BLaER1 (cell line): ENCODE data around the gene PSMB8.

ENCODE experiments used
- H3K27ac ChIP-seq: shearing (Covaris generic); formaldehyde crosslinking; 2 replicates; pipeline ENCODE4 v1.8.1; 2022
- H3K27me3 ChIP-seq: shearing (Covaris generic); formaldehyde crosslinking; 2 replicates; pipeline ENCODE4 v1.8.1; 2022
- H3K36me3 ChIP-seq: shearing (Covaris generic); formaldehyde crosslinking; 2 replicates; pipeline ENCODE4 v1.8.1; 2022
- H3K4me1 ChIP-seq: shearing (Covaris generic); formaldehyde crosslinking; 2 replicates; pipeline ENCODE4 v1.8.1; 2022
- H3K4me2 ChIP-seq: shearing (Covaris generic); formaldehyde crosslinking; 2 replicates; pipeline ENCODE4 v1.8.1; 2022
- H3K4me3 ChIP-seq: shearing (Covaris generic); formaldehyde crosslinking; 2 replicates; pipeline ENCODE4 v1.8.1; 2022
- H3K9ac ChIP-seq: shearing (Covaris generic); formaldehyde crosslinking; 2 replicates; pipeline ENCODE4 v1.8.1; 2022
- H3K9me3 ChIP-seq: shearing (Covaris generic); formaldehyde crosslinking; 2 replicates; pipeline ENCODE4 v1.8.1; 2022
- H4K20me1 ChIP-seq: shearing (Covaris generic); formaldehyde crosslinking; 2 replicates; pipeline ENCODE4 v1.8.1; 2022
- Cebpa-rat ChIP-seq: shearing (Covaris generic); IDR thresholded peaks from 2 replicates; pipeline ENCODE4 v1.8.1; 2022

Gene PSMB8

DNA sequence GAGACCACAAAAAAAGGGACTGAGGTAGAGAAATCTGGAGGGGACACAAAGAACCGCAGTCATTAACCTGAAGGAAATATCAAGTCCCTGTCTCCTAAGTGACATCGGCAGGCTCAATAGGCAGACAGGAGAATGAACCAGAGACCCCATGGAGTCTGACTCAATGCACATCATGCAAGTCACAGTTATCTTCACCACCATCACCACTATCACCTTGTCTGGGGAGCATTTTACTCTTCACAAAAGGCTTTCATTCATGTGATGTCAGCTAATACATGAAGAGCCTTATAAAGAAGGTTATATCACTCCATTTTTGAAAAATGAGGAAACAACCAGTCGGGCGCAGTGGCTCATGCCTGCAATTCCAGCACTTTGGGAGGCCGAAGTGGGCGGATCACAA lies 5.3 kb upstream of the PSMB8 start:
- H3K27me3 ChIP-seq, result no peaks in the 10 kb centered on the region
- H3K4me1 ChIP-seq, result peaks cover 53% of the 10 kb centered on the region
- H3K36me3 ChIP-seq, result peaks cover 58% of the 10 kb centered on the region

DNA sequence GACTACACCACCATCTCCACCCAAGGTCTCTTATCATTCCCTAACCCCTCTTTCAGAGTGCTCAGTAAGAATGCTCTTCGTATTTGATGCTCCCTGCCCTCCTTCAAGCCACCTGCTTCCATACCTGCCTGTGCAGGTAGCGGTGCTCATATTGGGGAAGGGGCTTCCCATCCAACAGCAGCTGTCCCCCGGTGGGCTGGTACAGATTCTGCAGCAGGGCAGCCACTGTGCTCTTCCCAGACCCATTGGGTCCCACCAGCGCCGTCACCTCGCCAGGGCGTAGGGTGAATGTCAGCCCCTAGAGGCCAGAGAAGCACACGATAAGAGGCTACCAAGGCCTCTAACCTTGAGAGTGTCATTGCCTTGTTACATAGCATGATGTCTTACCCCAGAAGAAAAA lies 3.9 kb upstream of the PSMB8 start:
- peaks cover 58% of the 10 kb centered on the region for H3K36me3 ChIP-seq
- no peaks in the 10 kb centered on the region; the same call in 1 of the 2 replicates for H3K9me3 ChIP-seq
- H3K4me3 ChIP-seq, result no peak overlapping the region
- no peaks in the 10 kb centered on the region for H3K27me3 ChIP-seq
- no peaks in the 10 kb centered on the region; the same call in 1 of the 2 replicates for H4K20me1 ChIP-seq
- no peak for TF ChIP-seq Cebpa-rat
- peaks cover 59% of the 10 kb centered on the region for H3K4me1 ChIP-seq
- H3K9ac ChIP-seq, result no peak overlapping the region
- no peak overlapping the region for H3K4me2 ChIP-seq
- no peak overlapping the region for H3K27ac ChIP-seq

More for the DNA sequence above, 5.3 kb upstream of the PSMB8 start:
- Histone ChIP-seq H3K9me3 (no peaks in the 10 kb centered on the region; the same call in 1 of the 2 replicates), H4K20me1 (no peaks in the 10 kb centered on the region; the same call in 1 of the 2 replicates), H3K27ac (no peak overlapping the region), H3K4me2 (no peak overlapping the region), H3K4me3 (no peak overlapping the region), H3K9ac (no peak overlapping the region)
- no peak for TF ChIP-seq Cebpa-rat

DNA sequence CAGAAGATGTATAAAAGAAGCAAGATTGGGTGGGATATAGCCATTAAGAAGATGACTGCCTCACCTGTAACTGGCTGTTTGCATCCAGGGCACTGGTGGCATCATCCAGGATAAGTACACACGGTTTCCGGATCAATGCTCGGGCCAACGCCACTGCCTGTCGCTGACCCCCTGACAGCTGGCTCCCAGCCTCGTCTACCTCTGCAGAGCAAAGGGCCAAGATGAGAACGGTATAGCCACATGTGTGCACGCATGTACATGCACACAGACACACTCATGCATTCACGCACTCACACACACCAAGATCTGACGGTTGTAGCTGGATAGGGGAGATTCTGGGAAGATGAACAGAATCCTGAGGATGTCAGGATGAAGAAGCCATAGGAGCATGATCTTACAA lies 3.2 kb upstream of the PSMB8 start:
- no peaks in the 10 kb centered on the region; the same call in 1 of the 2 replicates for H3K9me3 ChIP-seq
- H3K9ac ChIP-seq, result no peak overlapping the region; the same call in 1 of the 2 replicates
- H3K4me2 ChIP-seq, result peak overlapping the region; percentile 94
- H3K27ac ChIP-seq, result peak overlapping the region; percentile 97; the same call in 1 of the 2 replicates
- peaks cover 60% of the 10 kb centered on the region for H3K4me1 ChIP-seq
- no peak for TF ChIP-seq Cebpa-rat
- H3K27me3 ChIP-seq, result no peaks in the 10 kb centered on the region
- no peak overlapping the region for H3K4me3 ChIP-seq
- H4K20me1 ChIP-seq, result no peaks in the 10 kb centered on the region; the same call in 1 of the 2 replicates
- H3K36me3 ChIP-seq, result peaks cover 65% of the 10 kb centered on the region

DNA sequence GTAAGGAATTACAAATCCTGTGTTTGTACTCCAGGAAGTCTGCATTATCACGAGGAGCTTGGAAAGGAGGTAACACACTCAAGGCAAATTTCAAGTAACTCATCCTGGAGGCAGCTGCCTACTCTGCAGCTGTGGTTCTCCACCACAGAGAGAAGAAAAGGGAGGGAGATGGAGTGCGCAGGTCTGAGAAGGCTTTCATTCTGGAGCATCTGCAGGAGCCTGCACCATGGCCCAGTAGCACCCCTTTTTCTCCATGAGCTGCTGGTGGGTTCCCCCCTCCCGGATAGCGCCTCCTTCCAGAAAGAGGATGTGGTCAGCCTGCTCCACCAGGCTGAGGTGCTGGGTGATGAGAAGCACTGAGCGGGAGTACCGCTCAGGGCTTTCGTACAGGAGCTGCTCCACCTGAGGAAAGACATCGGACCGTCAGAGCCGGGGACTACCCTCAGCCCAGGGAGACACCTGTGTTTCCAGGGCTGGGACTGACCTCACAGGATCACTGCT lies 1.6 kb upstream of the PSMB8 start:
- H3K4me3 ChIP-seq, result peak overlapping the region; percentile 83
- no peaks in the 10 kb centered on the region; the same call in 1 of the 2 replicates for H3K9me3 ChIP-seq
- peak overlapping the region; percentile 92 for H3K9ac ChIP-seq
- peak overlapping the region; percentile 97 for H3K27ac ChIP-seq
- H3K4me2 ChIP-seq, result peak overlapping the region; percentile 94
- peaks cover 62% of the 10 kb centered on the region for H3K4me1 ChIP-seq
- H4K20me1 ChIP-seq, result no peaks in the 10 kb centered on the region
- TF ChIP-seq Cebpa-rat, result no peak
- H3K27me3 ChIP-seq, result no peaks in the 10 kb centered on the region
- H3K36me3 ChIP-seq, result peaks cover 66% of the 10 kb centered on the region

DNA sequence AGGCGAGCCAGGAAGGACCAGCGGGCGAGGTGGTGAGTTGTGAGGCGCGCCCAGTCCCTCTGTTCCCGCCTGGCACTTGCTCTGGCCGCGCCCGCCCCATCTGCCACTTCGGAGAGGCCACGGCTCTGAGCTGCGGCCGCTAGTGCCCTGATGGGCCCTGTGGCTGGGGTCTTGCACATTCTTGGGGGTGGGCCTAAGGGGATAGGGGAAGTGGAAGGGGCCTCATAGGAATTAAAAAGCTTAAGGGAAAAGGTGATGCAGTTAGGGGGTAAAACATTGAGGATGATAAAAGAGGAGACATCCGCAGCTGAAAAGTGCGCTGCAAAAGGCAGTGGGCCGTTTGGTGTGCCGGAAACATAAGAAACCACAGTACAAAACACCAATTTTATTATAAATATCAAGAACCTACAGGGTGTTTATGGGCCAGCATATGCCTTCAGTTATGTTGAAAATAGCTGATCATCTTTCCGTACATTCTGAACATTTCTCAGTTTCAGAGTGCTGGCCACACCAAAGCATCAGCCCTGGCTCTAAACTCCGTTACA lies 1.1 kb upstream of the PSMB8 start:
- Histone ChIP-seq H3K4me3 (peak overlapping the region; percentile 83), H4K20me1 (no peaks in the 10 kb centered on the region), H3K9ac (peak overlapping the region; percentile 92), H3K4me1 (peaks cover 68% of the 10 kb centered on the region), H3K27me3 (no peaks in the 10 kb centered on the region), H3K4me2 (peak overlapping the region; percentile 94), H3K9me3 (no peaks in the 10 kb centered on the region; the same call in 1 of the 2 replicates), H3K36me3 (peaks cover 61% of the 10 kb centered on the region), H3K27ac (peak overlapping the region; percentile 97)
- no peak for TF ChIP-seq Cebpa-rat

DNA sequence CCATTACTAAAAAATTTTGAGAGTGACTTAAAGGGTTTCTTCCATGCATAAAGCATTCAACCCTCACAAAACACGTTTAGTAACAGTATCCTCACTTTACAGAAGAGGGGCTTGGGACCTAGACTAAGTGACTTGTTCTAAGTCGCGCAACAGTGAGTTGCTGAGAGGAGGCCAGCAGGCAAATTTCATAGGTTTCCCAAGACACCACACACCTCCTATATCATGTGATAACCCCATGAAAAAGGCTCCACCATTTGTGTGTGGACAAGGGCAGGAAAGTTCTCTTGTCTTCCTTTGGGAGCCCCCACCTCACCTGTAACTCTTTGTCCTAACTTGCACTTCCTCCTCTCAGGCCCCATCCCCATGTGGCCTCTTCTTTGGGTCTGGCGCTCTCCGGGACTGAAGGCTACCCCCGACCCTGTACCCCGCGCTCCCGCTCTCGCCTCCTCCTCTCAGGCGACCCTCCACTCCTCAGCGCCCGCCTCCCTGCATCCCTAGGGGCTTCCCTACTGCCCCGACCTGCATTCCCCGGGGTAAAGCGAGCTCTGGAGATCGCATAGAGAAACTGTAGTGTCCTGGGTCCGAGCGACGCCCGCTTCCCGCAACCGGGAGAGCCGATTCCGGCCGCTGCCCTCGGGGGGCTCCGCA lies 392 bp downstream of the PSMB8 start:
- no peak for TF ChIP-seq Cebpa-rat
- peak overlapping the region; percentile 92 for H3K9ac ChIP-seq
- H3K4me3 ChIP-seq, result peak overlapping the region; percentile 83
- no peaks in the 10 kb centered on the region for H4K20me1 ChIP-seq
- no peaks in the 10 kb centered on the region for H3K27me3 ChIP-seq
- H3K4me2 ChIP-seq, result peak overlapping the region; percentile 94
- H3K9me3 ChIP-seq, result no peaks in the 10 kb centered on the region; the same call in 1 of the 2 replicates
- H3K36me3 ChIP-seq, result peaks cover 47% of the 10 kb centered on the region
- peaks cover 79% of the 10 kb centered on the region for H3K4me1 ChIP-seq
- H3K27ac ChIP-seq, result peak overlapping the region; percentile 97

DNA sequence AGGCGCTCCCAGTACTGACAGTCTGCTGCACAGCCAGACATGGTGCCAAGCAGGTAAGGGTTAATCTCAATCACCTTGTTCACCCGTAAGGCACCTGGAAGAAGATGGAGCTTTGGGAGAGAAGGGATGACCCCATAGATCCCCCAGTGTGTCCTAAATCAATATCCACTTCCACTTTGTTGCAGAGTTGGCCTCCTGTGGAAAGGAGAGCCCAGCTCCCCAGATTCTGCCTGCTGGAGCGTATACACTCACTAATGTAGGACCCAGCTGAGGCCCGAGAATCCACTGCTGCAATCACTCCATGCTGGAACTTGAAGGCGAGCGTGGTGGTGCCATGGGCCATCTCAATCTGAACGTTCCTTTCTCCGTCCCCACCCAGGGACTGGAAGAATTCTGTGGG lies 1.2 kb downstream of the PSMB8 start:
- H3K27ac ChIP-seq, result peak overlapping the region; percentile 97

DNA sequence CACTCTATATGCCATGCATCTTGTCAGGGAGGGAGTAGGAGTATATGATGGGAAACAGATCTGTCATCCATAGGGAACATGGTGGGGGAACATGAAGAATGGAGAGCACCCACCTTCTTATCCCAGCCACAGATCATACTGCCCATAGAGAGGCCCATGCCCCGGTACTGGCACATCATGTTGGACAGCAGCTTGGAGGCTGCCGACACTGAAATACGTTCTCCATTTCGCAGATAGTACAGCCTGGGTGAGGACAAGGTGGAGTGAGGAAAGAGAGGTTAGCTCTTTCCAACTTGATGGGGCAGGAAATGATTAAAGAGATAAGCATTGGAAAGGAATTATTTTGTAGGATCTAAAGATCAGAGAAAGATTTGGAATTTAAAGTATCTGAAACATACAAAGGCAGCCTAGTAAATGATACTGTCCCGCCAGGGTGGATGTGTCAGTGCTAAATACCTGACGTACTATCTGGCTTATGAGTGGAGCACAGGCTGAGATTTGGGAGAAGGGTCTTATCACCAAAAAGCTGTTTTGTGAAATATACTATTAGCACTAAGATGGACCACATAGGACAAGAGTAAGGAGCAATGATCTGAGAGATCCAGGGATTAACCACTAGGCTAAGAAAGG lies 1.7 kb downstream of the PSMB8 start:
- peak overlapping the region; percentile 97; the same call in 1 of the 2 replicates for H3K27ac ChIP-seq
- peak overlapping the region; percentile 83 for H3K4me3 ChIP-seq
- H3K9ac ChIP-seq, result peak overlapping the region; percentile 92
- H3K4me1 ChIP-seq, result peaks cover 75% of the 10 kb centered on the region
- no peaks in the 10 kb centered on the region for H4K20me1 ChIP-seq
- no peaks in the 10 kb centered on the region for H3K27me3 ChIP-seq
- H3K9me3 ChIP-seq, result no peaks in the 10 kb centered on the region
- H3K36me3 ChIP-seq, result peaks cover 33% of the 10 kb centered on the region
- H3K4me2 ChIP-seq, result peak overlapping the region; percentile 94
- no peak for TF ChIP-seq Cebpa-rat

More for the DNA sequence above, 1.2 kb downstream of the PSMB8 start:
- H3K4me1 ChIP-seq, result peaks cover 74% of the 10 kb centered on the region
- peak overlapping the region; percentile 94 for H3K4me2 ChIP-seq
- H3K36me3 ChIP-seq, result peaks cover 39% of the 10 kb centered on the region
- peak overlapping the region; percentile 83 for H3K4me3 ChIP-seq
- H3K9me3 ChIP-seq, result no peaks in the 10 kb centered on the region
- H3K9ac ChIP-seq, result peak overlapping the region; percentile 92
- no peaks in the 10 kb centered on the region for H3K27me3 ChIP-seq
- no peak for TF ChIP-seq Cebpa-rat
- H4K20me1 ChIP-seq, result no peaks in the 10 kb centered on the region

DNA sequence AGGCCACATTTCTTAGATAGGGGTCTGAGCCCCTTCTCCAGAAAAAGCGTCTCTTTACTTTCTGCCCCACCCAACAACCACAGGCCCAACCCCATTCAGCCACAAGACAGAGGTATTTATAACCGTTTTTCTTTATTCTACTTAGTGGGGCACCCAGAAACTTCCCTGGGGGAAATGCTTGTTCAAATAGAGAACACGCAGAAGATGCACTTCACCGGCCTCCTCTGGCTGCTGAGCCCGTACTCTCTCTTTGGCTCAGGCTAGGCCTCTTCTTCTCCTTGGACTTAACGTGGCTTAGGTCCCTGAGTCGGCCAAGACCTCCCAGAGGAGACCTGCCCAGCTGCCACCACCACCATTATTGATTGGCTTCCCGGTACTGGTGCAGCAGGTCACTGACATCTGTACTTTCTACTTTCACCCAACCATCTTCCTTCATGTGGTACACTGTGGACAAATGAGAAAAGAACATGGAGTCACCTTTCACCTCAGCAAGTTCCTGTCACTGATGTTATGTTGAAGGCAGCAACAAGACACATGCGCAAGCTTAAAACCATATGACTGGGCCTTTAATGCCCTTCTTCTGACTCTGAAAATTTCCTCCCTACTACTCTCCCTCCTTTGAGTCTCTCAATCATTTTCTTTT lies 3.1 kb downstream of the PSMB8 start:
- no peak overlapping the region for H3K4me3 ChIP-seq
- H3K4me2 ChIP-seq, result peak overlapping the region; percentile 94
- H3K9me3 ChIP-seq, result no peaks in the 10 kb centered on the region
- no peaks in the 10 kb centered on the region for H4K20me1 ChIP-seq
- no peak for TF ChIP-seq Cebpa-rat
- H3K9ac ChIP-seq, result peak overlapping the region; percentile 36; the same call in 1 of the 2 replicates
- H3K27me3 ChIP-seq, result no peaks in the 10 kb centered on the region
- peaks cover 75% of the 10 kb centered on the region for H3K4me1 ChIP-seq
- peak overlapping the region; percentile 49 for H3K27ac ChIP-seq
- H3K36me3 ChIP-seq, result peaks cover 23% of the 10 kb centered on the region
